ENCODE data around the gene TGFB1I1. TPM values are rescaled to one million over a fixed set of nuclear protein-coding genes. Genes with fewer than 3 reads are reported as not detected.
"Not testable (repeated sequence)": the region's sequence is repeated elsewhere in the genome, so short reads cannot be mapped to it uniquely, and the experiment has no call there.

Gene TGFB1I1
- total RNA-seq = 10 to 100 TPM; 33.2 to 57.9 TPM
- long read RNA-seq, transcript TGFB1I1-203 (11 exons, 1,898 nt) = major isoform, 93 of 125 reads
- long read RNA-seq, transcript TGFB1I1-214 (10 exons, 1,770 nt) = minor isoform, 10 of 125 reads
- long read RNA-seq, partial matches to known transcripts = 13 of 125 reads
- long read RNA-seq, other reads (novel, unspliced or antisense) = 9 of 125 reads

DNA sequence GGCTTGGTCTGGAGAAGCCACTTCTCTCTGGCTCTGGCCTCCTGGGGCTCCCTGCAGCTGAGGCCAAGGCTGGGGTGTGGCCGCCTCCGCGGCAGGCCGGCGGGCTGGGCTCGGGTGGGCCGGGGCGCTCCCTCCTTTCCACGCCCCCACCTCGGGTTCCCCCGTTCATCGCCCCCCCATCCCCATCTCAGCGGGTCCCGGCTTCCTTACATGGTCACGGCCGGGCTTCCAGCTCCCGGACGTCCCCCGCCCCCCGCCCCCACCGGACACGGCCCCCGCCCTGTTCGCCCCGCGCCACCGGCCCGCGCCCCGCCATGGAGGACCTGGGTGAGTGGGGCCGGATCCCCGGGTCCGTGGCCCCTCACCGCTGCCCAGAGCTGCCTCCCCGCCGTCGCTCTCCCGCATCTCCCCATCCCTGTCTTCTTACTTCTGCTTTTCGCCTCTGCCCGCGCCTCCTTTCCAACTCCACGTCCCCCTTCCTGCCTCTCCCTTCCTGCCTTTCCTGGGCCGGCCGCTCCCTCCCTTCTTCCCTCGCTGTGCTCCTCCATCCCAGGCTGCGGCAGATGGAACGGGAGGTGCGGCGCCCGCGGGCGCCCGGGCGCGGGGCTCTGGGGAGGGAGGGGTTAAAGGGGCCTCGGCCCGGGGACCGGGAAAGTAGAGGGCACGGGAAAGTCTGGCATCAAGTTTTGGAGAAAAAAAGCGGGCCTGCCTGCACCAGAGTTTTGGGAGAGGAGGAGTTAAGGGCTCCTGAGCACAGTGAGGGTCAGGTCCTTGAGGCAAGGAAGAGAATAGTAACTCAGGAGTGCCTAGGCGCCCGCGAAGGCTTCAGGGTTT lies at the start of gene TGFB1I1:
Gene TGFB1I1, plus strand, starts transcription at position 278 of the 834 bp plus-strand sequence. Its CDS starts 37 bp downstream, at position 315.
- intact Hi-C loops (cut with DNase I) = no loop called here
- DNase-seq = peak; percentile 82
- ATAC-seq = peak; percentile 70 to 77

DNA sequence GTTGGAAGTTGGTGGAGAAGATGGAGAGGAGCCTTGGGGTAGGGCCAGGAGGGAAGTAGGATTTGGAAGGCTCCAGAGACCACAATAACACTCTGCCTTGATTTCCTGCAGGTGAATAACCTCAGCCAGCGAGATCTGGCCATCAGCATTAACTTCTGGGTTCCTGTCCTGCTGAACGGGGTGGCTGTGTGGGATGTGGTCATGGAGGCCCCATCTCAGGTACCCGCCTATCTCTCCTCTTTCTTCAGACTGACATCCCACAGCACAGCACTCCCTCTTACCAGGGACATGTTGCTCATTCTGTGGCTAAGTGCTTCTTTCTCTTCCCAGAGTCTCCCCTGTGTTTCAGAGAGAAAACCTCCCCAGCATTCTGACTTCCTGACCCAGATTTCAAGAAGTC lies 48.7 kb upstream of the TGFB1I1 start:
- intact Hi-C loops (cut with DNase I) = no loop called here
- ATAC-seq = no peak
- DNase-seq = no peak

DNA sequence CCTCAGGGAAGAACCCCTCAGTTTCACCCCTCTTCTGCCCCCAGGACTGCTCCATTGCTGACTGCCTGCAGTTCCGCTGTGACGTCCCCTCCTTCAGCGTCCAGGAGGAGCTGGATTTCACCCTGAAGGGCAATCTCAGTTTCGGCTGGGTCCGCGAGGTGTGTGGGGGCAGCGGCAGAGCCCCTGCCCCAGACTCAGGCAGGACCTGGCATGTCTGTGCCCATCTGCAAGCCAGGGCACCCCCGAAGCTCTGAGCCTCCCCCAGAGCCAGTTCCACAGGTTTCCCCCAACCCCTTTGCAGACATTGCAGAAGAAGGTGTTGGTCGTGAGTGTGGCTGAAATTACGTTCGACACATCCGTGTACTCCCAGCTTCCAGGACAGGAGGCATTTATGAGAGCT lies 48.2 kb upstream of the TGFB1I1 start:
- ATAC-seq = no peak
- no peak for DNase-seq
- intact Hi-C loops (cut with DNase I) = no loop called here

DNA sequence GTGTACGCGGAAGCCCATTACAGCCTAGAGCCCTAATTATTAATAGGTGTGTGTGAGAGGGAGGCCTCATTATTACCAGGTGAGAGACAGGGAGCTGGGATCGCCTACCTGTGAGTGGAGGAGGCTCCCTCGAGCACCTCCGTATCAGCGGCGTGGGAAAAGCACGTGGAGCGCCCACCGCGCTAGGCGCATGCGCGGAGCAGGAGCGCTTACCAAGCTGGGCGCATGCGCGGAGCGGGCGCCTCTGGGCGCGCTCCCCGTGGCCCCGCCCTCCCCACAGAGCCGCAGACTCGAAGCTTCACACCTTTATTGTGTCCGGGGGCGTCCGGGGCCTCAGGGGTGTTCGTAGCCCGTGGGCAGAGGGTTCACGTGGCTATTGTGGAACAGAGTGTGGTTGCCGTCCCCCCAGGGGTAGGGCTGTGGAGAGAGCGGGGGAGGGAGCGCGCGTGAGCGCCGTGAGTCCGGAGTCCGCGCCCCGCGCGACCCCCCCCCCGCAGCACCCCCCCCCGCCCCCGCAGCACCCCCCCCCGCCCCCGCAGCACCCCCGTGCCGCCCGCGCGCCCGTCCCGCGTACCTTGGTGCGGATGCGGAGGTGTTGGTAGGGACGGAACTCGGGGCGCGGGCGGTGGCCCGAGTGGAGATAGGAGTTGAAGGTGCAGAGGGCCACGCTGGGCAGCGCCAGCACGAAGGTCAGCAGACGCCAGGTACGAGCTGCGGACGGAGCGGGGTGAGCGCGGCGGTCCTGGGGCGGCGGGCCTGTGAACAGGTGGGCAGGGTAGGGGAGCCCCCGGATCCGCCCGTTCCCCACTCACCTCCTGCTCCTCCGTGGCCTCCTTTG lies 44.3 kb upstream of the TGFB1I1 start:
- DNase-seq (peak; percentile 69), ATAC-seq (peak; percentile 52 to 65)
- intact Hi-C loops (cut with DNase I) = no loop called here

DNA sequence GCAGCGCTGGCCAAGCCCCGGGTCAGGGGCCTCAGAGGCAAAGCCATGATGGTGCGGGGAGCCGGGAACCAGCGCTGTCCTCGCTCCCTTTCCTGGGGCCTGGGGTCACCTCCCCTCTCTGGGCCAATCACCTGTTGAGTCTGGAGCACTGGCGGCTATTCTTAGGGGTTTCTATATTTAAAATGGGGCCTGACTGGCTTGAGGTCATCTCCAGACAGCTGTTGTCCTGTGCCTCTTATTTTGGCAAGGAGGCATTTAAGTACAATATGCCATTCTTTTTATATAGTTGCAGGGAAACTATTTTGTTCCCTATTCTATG lies 43.7 kb upstream of the TGFB1I1 start, which contains the start of gene COX6A2:
Gene COX6A2, minus strand, starts transcription at position 82 of the 319 bp plus-strand sequence. Its CDS starts 35 bp downstream, at position 47.
- DNase-seq = peak; percentile 59
- ATAC-seq = peak; percentile 69 to 86
- intact Hi-C loops (cut with DNase I) = no loop called here

DNA sequence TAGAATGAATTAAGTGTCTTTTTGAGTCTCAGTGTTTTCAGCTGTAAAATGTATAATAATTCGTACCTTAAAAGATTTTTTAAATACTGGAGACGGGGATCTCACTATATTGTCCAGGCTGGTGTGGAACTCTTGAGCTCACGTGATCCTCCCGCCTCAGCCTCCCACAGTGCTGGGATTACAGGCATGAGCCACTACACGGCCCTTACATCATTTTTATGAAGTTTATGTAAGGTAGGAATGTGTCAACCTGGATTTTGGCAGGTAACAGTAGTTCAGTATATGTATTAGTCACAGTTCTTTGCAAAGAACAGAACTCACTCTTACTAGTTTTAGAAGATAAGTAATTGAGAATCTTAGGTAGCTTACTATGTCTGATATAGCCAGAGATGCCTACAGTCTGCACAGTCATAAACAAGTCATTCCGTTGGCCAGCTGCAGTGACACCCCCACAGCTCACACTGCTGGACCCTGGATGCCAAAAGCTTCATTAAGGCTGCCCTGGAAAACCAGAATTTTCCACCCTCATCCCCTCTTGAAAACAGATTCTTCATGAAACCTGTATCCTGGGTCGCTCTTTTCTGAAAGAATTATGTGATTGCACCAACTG lies 43.2 kb upstream of the TGFB1I1 start:
- ATAC-seq (no peak), DNase-seq (no peak)
- intact Hi-C loops (cut with DNase I) = no loop called here

DNA sequence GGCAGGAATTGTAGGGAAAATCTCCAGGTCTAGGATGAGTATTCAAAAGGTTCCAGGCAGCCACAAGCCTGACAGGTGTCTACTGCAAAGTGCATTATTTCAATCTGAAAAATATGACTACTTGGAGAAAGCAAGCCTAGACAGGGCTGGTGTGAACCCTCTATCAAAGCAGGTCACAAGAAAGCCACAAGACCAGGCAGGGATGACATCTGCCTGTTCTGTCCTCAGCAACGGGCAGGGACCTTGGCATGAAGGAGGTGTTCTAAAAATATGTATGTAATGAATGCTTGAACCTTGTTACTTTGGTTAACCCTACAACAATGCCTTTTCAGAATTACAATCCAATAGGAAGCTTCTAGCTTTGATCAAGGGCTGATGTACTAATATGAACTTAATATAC lies 42.6 kb upstream of the TGFB1I1 start:
- ATAC-seq = peak in 1 of 2 donors; percentile 55
- no peak for DNase-seq
- intact Hi-C loops (cut with DNase I) = no loop called here

DNA sequence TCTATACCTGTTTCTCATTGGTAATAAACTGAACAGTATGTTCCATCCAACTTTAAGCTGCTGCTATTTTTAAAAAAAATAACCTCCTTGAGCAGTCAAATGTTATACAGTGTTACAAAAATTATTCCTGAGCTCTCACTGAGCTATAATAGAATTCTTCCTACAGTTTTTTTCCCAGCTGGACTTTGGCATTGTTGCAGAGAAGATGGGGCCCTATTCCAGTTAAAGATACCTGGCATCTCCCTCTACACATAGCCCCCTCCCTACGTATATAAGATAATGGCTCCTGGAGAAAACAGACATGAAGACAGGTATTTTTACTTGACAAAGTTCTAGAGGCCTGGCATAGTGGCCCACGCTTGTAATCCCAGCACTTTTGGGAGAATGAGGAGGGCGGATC lies 42.2 kb upstream of the TGFB1I1 start:
- intact Hi-C loops (cut with DNase I) = no loop called here
- ATAC-seq (no peak), DNase-seq (no peak)

DNA sequence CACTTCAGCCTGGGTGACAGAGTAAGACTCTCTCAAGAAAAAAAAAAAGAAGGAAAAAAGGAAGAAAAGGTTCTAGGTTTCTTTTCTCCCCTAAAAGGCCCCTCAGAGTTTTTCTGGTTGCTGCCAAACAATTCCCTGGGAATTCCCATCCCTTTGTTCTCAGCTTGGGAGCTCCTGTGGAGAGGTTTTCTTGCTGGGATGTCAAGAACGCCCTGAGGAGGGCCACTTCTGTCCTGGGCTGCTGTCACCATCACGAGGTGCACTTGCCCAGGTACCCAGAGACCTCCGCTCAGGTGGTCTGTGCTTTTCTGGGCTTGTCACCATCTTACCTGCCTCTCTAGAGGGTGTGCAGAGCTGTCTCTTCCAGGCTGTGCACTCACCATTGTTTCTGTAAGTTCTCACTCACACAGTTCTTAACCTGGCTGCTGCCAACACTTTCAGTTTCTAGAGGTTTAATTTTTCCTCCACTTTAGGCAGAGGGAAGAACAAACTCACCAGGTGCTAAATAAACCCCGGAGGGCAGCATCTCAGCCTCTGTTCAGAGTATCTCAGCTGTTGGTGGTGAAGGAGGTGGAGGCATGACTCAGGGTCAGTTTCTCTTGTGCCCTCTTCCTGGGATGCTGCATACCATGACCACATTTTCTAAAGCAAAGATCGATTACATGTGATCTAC lies 41.4 kb upstream of the TGFB1I1 start:
- DNase-seq (no peak), ATAC-seq (no peak)
- intact Hi-C loops (cut with DNase I) = no loop called here

DNA sequence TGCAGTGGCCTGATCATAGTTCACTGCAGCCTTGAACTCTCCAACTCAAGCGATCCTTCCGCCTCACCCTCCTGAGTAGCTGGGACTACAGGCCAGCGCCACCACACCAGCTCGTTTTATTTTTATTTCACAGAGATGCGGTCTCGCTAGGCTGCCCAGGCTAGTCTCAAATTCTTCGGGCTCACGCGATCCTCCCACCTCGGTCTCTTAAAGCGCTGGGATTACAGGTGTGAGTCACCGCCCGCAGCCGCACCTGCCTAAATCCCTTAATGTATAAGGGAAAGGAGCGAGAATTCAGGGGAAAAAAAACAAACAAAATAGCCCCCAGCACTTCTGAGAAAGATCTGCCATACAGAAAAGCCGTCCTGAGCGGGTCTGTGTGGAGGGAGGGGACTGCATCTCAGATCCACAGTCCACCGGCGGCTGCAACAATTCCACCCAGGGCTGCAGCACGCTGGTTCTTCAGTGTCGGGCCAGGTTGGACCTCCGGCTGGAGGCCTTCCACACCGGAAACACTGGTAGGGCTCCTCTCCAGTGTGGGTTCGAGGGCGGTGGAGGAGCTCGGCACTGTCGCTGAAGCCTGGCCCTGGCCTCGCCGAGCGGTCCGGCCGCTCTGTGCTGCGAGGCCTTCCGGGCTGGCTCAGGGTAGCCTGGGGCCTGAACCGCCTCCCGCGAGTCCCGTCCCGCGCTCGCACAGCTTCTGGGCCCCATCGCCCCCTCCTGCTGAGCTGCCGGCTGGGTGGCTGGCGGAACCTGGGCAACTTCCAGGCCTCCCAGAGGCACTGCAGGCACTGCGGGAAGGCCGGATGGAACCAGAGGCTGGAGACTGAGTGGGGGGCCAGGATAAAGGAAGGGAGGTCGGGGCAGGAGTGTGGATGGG lies 36.4 kb upstream of the TGFB1I1 start:
- no peak for ATAC-seq

DNA sequence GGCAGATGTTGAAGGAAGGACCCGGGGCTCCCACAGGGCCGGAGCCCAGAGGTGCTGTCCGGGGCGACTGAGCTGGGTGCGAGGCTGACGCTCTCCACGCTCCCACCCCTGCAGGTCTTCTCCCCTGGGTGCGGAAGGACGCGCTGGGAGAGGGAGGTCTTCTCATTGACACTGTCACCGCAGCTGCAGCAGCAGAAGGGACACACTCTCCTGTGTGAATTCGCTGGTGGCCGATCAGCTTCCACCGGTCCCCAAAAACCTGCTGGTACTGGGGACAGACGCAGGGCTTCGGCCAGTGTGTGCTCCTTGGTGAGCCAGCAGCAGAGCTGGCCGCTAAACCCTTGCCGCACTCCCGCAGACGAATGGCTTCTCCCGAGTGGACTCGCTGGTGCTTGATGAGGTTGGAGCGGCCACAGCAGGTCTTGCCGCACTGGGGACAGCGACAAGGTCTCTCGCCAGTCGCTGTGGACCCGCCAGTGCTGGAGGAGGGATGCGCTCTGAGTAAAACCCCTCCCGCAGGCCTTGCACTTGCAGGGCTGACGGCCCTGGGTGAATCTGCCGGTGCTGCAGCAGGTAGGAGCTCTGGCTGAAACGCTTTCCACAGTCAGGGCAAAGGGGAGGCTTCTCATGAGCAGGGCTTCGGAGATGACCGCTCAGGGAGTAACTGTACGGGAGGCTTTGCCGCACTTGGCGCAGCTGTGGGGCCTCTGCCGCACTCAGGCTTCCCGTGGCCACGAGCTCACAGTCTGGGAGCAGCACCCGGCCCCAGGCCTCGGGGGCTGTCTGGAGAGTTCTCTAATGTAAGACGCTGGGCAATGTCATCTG lies 35.5 kb upstream of the TGFB1I1 start:
- ATAC-seq (no peak), DNase-seq (no peak)

More for the DNA sequence above, 36.4 kb upstream of the TGFB1I1 start:
- no peak for DNase-seq
- intact Hi-C loops (cut with DNase I) = no loop called here

DNA sequence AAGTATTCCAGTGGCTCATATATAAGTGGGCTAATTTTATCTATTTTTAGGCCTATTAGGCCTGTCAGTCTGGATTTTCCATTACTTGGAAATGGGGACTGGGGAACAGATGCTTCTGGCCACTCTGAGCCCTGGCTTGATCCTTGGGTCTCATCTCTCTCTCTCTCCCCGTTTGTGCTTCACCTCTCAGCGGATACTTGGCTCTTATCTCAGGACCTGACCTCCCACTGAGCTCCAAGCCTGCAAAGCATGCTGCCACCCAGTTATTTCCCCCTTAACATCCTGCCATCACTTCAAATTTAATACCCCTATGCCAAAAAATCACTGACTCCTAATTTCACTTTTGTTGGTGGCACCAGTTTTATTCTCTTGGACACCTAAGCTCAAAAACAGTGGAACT lies 33.5 kb upstream of the TGFB1I1 start:
- intact Hi-C loops (cut with DNase I) = no loop called here
- no peak for ATAC-seq
- no peak for DNase-seq

More for the DNA sequence above, 35.5 kb upstream of the TGFB1I1 start:
- intact Hi-C loops (cut with DNase I) = no loop called here

DNA sequence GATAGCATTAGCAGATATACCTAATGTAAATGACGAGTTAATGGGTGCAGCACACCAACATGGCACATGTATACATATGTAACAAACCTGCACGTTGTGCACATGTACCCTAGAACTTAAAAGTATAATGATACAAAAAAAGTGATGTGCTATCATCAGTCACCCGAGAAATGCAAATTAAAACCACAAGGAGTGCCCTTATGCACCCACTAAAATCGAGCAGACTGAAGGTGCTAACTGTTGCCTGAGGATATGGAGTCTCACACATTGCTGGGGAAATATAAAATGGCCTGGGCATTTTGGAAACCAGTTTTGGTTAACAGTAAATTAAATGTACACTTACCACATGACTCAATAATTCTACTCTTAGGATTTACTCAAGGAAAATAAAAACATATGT lies 32.9 kb upstream of the TGFB1I1 start:
- ATAC-seq; intact Hi-C loops (cut with DNase I); DNase-seq: not testable (repeated sequence)

DNA sequence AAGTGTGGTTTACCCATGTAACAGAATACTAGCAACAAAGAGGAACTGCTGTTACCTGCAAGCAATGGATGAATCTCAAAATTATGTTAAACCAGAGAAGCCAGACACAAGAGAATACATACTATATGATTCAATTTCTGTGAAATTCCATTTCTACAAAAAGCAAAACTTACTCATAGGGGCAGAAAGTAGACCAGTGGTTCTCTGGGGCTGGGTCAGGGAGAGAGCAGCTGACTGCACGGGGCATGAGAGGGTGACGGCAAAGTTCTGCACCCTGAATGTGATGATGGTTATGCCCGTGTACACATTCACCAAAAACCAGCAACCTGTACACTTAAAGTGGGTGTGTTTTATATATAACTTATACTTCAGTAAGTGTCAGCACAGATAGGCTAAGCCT lies 32.4 kb upstream of the TGFB1I1 start:
- DNase-seq = no peak
- intact Hi-C loops (cut with DNase I) = no loop called here
- ATAC-seq = no peak

DNA sequence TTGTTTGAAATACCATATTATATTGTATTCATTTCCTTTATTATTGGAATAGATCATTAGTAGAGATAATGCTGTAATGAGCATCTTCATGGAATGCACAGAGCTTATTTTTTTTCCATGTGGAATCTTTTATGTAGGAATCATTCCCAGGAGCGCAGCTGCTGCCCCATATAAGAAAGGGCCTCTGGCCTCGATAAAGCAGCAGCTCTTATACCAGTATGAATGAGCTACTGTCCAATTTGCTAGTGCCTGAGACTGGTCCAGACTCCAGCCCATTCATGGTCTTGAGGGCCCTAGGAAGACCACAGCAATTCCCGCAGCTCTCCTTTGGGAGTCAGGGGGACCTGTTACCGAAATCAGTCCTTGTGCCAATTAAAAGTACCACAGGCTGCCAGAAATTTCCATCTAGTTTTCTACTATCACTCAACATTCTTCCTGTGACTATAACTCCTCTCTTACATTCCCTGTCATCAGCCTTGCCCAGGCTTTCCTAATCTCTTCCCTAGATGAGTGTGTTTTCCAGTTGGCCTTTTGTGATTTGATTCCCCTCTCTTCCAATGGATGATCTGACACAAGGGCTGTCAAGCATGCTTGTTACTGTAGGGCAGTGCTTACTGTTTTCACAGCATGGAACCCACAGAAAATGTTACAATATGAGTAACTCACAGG lies 31.3 kb upstream of the TGFB1I1 start:
- no peak for ATAC-seq
- DNase-seq = no peak
- intact Hi-C loops (cut with DNase I) = loop anchor here (5.0 to 10.0 kb wide), 3 partner anchors 258 to 458 kb away; partner anchors contain the start of genes FUS (in 1 of the 2) and HSD3B7 (in 1 of the 2)

DNA sequence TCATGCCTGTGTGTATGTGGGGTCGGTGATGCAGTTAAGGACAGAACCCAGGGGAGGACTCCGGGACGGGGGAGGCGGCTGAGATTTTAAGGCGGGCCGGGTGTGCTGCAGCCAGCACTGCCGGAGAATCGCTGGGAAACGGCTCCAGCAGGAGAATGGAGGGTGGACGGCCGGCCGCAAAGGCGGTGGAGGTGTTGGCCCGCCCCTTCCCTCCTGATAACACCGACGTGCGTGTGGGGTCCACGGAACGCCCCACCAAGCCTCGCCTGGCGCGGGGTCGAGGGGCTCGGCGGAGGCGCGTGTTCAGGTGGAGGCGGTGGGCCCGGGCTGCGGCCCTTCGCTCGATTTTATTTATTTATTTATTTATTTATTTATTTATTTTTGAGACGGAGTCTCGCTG lies 30.0 kb upstream of the TGFB1I1 start:
- ATAC-seq (peak in 1 of 2 donors; percentile 3), DNase-seq (no peak)
- intact Hi-C loops (cut with DNase I) = loop anchor here (5.0 to 10.0 kb wide), 3 partner anchors 260 to 460 kb away; partner anchors contain the start of genes FUS (in 1 of the 2) and HSD3B7 (in 1 of the 2)
